HG03175 (cell line): ENCODE data around the gene STAP1.
A peak's percentile ranks its signal among the peaks of the same experiment; 100 is the strongest.
"Not testable (repeated sequence)": the region's sequence is repeated elsewhere in the genome, so short reads cannot be mapped to it uniquely, and the experiment has no call there.

Experiments used
- ATAC-seq: cut with Tn5 transposase; IDR thresholded peaks from one replicate; pipeline ENCODE4 v1.9.1; 2021; ENCODE audit warnings: mild to moderate bottlenecking, moderate library complexity; ENCODE audit not compliant: unreplicated experiment

STAP1 gene, protein sequence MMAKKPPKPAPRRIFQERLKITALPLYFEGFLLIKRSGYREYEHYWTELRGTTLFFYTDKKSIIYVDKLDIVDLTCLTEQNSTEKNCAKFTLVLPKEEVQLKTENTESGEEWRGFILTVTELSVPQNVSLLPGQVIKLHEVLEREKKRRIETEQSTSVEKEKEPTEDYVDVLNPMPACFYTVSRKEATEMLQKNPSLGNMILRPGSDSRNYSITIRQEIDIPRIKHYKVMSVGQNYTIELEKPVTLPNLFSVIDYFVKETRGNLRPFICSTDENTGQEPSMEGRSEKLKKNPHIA

DNA sequence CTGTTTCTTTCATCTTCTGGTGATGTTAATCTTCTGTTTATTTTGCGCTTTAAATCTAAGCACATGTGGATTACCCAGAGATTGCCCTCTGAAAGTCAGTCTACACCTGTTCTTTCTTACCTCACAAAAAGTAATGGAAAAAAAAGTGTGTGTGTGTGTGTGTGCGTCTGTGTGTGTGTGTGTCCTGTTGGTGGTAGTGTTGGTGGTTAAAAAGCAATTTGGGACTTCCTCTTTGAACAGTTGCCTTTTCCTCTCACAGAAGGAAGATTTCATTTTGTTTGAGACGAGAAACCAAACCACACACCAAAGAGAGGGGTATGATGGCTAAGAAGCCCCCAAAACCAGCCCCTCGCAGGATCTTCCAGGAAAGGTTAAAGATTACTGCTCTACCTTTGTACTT is at the start of gene STAP1:
Gene STAP1, plus strand, starts transcription at position 235 of the 400 bp plus-strand sequence. Its CDS starts 83 bp downstream, at position 318.
- ATAC-seq, result peak; percentile 73

GRCh38 chr4:67512501-67512900 is 46.0 kb upstream of the STAP1 start:
- ATAC-seq, result no peak

DNA sequence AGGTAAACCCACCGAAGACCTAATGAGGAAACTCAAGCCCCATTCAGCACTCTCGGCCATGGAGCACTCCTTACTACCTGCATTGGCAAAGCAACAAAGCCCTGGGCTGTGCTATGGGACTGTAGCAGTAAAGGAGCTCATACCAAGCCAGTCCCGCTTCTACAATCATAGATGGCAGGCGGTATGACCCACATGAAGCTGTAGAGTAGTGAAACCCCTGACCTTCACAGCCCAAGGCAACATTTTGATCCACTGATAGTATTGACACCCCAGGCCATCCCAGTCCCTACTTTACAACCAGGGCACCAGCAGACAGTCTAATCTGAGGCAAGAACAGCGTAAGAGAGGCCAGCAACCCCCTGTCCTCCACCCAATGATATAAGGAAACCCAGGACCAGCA is 38.4 kb upstream of the STAP1 start:
- ATAC-seq, result no peak

- ATAC-seq, result peak; percentile 67
Measured at GRCh38 chr4:67521506-67521905, 37.0 kb upstream of the STAP1 start.

- no peak for ATAC-seq
Measured at GRCh38 chr4:67522230-67522629, 36.3 kb upstream of the STAP1 start.

GRCh38 chr4:67522851-67523671 is 35.5 kb upstream of the STAP1 start:
- no peak for ATAC-seq

- not testable (repeated sequence) for ATAC-seq
Measured at GRCh38 chr4:67524140-67524539, 34.4 kb upstream of the STAP1 start.

GRCh38 chr4:67531379-67531962 is 27.1 kb upstream of the STAP1 start:
- ATAC-seq, result no peak

DNA sequence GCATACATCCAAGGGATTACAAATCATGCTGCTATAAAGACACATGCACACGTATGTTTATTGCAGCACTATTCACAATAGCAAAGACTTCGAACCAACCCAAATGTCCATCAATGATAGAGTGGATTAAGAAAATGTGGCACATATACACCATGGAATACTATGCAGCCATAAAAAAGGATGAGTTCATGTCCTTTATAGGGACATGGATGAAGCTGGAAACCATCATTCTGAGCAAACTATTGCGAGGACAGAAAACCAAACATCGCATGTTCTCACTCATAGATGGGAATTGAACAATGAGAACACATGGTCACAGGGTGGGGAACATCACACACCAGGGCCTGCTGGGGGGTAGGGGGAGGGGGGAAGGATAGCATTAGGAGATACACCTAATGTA is 26.1 kb upstream of the STAP1 start:
- not testable (repeated sequence) for ATAC-seq

GRCh38 chr4:67533112-67533511 is 25.4 kb upstream of the STAP1 start:
- ATAC-seq, result no peak

DNA sequence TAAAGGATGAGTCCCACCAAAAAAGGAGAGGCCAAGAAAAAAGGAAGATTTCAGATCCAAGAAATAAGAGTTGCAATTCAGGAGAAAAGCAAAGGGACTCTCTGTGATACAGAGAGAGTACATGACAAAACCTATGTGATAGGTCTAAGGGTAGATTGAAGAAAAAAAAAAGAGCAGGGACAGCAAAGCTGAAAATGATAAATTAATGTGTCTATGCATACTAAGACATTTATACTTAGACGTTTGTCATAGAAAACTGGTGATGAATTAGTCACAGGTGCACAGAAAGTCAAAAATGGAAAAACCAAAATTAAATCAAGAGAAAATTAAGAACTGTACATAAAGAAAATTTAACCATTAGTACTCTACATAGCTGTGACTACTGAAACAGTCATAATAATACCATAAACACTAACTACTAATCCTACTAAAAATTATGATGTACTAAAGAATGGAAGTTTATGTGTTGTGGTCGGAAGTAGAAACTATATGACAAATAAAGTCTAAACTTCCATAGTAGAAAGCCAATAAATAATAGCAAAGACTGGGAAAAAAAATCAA is 23.2 kb upstream of the STAP1 start:
- ATAC-seq, result no peak

DNA sequence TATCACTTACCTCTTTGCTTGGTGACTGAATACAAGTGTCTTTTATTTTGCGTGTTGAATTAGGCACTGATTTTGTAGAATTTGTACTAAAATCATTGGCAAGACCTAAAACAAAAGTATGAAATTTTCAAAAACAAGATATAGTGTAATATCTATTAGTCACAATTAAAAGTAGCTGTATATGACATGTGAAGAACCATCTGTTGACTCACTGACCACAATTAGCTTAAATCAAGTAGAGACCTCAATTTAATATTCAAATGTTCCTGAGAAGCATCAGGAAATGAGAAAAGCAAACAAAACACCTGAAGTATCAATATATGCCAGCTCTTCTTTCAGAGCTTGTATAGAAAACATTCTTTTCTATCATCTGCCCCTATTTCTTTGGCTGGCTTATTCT is 18.7 kb upstream of the STAP1 start:
- ATAC-seq, result no peak

DNA sequence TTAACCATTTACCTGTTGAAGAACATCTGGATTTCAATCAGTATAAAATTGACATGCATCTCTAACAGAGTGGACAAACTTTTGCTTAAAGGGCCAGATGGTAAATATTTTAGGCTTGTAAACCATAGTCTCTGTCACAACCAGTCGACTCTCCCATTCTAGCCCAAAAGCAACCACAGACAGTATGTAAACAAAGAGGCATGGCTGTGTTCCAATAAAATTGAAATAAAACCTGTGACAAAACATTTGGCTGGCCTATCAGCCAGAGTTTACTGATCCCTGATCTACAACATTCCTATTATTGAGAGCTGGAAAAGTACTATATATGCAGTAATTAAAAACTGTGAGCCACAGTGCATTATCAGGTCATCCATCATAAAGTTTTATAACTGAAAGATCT is 16.5 kb upstream of the STAP1 start:
- ATAC-seq, result no peak

GRCh38 chr4:67545199-67546003 is 13.1 kb upstream of the STAP1 start, which contains the start of gene CENPC:
Gene CENPC, minus strand, starts transcription at chr4:67545503. Its CDS starts 148 bp downstream, at chr4:67545355.
- ATAC-seq, result peak; percentile 93

GRCh38 chr4:67546004-67546356 is 12.5 kb upstream of the STAP1 start:
- no peak for ATAC-seq

DNA sequence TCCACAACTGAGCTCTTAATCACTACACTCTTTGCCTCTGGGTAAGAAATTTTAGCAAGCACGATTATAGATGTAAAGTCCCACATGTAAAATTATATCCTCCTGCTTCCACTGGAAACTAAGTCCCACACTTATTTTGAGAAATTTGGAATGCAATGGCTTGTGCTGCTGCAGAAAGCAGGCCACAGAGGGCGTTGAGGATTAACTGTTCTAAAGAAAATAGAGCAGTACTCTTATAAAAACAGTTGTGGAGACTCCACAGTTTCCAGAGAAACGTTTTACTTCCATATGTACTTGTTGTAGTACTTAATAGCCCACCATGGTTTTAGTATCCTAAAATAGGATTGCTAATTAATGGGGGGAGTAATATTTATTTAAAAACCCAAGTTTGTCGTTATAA is 11.6 kb upstream of the STAP1 start:
- ATAC-seq, result no peak

DNA sequence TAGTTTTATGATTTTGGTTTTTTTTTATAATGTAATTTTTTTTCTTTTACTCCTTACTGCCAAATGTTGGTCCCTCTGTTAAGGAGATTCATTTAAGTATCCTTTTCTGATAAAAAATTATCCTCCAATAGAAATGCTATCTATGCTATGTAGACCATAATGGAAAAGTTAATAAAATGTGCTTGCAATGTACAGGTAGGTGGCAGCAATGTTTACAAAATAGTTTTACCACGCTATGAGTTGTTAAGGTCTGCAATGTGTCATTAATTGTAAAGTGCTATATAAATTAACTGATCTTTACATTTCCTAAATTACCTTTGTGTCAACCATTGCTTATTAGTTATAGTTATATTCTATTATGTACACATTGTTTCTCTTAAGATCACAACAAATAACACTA is 9.4 kb upstream of the STAP1 start:
- peak; percentile 28 for ATAC-seq

- ATAC-seq, result peak; percentile 32
Measured at GRCh38 chr4:67550451-67550850, 8.1 kb upstream of the STAP1 start.

DNA sequence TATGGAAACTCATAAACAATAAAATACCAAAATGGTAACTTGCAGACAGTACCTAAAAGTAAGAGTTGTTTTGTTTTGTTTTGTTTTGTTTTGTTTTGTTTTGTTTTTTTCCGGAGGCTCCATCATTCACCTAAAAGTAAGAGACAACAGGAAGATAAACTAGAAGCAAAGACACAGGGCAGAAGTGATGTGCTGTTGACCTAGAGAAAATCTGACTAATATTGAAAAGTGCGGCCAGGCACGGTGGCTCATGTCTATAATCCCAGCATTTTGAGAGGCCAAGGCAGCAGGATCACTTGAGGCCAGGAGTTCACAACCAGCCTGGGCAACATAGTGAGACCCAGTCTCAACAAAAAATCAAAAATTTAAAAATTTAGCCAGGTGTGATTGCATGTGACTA is 7.7 kb upstream of the STAP1 start:
- ATAC-seq, result peak; percentile 28

DNA sequence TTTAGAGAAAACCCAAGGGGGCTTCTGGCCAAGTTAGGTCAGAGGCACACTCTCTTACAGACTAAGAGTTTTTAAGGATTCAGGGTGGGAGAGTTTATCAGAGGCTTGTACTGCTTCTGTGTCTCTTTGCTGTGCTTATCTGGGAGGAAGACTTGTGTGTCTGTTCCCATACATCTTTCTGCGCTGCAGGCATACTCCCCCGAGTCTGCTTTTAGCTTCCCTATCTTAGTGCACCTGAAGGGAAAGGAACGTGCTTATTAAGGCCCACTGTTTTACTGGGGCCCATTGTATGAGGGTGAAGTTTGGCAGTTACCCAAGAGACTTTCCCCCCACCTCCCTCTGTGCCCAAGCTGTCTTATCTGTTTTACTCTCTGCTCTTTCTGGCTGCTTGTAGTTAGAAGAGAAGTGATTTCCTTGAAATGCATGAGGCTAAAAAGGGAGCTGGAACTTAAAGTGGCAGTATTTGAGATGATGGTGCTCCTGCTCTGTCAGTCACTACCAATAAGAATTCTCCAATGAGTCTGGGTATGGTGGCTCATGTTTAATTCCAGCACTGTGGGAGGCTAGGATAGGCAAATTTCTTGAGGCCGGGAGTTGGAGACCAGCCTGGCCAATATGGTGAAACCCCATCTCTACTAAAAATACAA is 6.3 kb upstream of the STAP1 start:
- not testable (repeated sequence) for ATAC-seq
